T-helper 2 cell treated with Interferon-gamma antibody and Interleukin-4, amounts not matched to agents 5 μg/mL and 100 μg/mL, for 36 hours (primary cell): ENCODE measurements around the gene CYTH3.
"Not testable (repeated sequence)": the region's sequence is repeated elsewhere in the genome, so short reads cannot be mapped to it uniquely, and the experiment has no call there.

Source experiments
- DNase-seq: peaks from one replicate; pipeline ENCODE4 v3.0.0; 2021; ENCODE audit warnings: low spot score
- H3K27ac Mint-ChIP-seq: one replicate; pipeline ENCODE4 v1.8.0; 2021; ENCODE audit warnings: mild to moderate bottlenecking, mixed read lengths
- H3K27me3 Mint-ChIP-seq: one replicate; pipeline ENCODE4 v1.8.0; 2021; ENCODE audit warnings: low read depth, mixed read lengths
- H3K36me3 Mint-ChIP-seq: one replicate; pipeline ENCODE4 v1.8.0; 2021; ENCODE audit warnings: low read depth, mixed read lengths
- H3K4me1 Mint-ChIP-seq: one replicate; pipeline ENCODE4 v1.8.0; 2021; ENCODE audit warnings: low read depth, mixed read lengths
- H3K4me3 Mint-ChIP-seq: one replicate; pipeline ENCODE4 v1.8.0; 2022; ENCODE audit warnings: mild to moderate bottlenecking, moderate library complexity, mixed read lengths
- H3K9me3 Mint-ChIP-seq: one replicate; pipeline ENCODE4 v1.8.0; 2021; ENCODE audit warnings: mixed read lengths

The CYTH3 gene

DNA sequence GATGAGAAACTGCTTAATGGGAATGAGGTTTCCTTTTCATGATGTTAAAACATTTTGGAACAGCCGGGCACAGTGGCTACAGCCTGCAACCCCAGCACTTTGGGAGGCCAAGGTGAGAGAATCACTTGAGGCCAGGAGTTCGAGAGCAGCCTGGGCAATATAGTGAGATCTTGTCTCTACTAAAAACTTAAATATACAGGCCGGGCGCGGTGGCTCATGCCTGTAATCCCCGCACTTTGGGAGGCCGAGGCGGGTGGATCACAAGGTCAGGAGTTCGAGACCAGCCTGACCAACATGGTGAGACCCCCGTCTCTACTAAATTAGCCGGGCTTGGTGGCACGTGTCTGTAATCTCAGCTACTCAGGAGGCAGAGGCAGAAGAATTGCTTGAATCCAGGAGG lies 19.5 kb upstream of the CYTH3 start:
- H3K4me3 Mint-ChIP-seq, H3K27me3 Mint-ChIP-seq, H3K9me3 Mint-ChIP-seq, DNase-seq, H3K4me1 Mint-ChIP-seq, H3K36me3 Mint-ChIP-seq, H3K27ac Mint-ChIP-seq: not testable (repeated sequence)

GRCh38 chr7:6291531-6291930 lies 19.1 kb upstream of the CYTH3 start:
- H3K36me3 Mint-ChIP-seq: no peaks in the 10 kb centered on the region
- no peaks in the 10 kb centered on the region for H3K9me3 Mint-ChIP-seq
- no peaks in the 10 kb centered on the region for H3K4me1 Mint-ChIP-seq
- DNase-seq: no peak
- no peak overlapping the region for H3K4me3 Mint-ChIP-seq
- H3K27me3 Mint-ChIP-seq: no peaks in the 10 kb centered on the region
- H3K27ac Mint-ChIP-seq: no peak overlapping the region

GRCh38 chr7:6290319-6290741 lies 17.9 kb upstream of the CYTH3 start:
- Mint-ChIP-seq H3K4me1 (no peaks in the 10 kb centered on the region), H3K27ac (no peak overlapping the region), H3K36me3 (no peaks in the 10 kb centered on the region), H3K27me3 (no peaks in the 10 kb centered on the region), H3K4me3 (no peak overlapping the region), H3K9me3 (no peaks in the 10 kb centered on the region)
- no peak for DNase-seq

DNA sequence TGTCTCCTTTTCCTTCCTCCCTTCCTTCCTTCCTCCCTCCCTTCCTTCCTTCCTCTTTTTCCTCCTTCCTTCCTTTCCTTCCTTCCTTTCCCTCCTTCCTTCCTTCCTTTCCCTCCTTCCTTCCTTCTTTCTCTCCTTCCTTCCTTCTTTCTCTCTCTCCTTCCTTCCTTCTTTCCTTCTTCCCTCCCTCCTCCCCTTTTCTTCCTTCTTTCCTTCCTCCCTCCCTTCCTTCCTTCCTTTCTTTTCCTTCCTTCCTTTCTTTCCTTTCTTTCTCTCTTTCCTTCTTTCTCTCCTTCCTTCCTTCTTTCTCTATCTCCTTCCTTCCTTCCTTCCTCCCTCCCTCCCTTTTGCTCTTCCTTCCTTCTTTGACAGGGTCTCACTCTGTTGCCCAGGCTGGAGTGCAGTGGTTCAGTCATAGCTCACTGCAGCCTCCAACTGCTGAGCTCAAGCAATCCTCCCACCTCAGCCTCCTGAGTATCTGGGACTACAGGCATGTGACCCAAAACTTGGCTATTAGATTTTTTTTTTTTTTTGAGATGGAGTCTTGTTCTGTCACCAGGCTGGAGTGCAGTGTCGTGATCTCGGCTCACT lies 15.9 kb upstream of the CYTH3 start:
- Mint-ChIP-seq H3K4me1 (no peaks in the 10 kb centered on the region), H3K36me3 (no peaks in the 10 kb centered on the region), H3K27ac (no peak overlapping the region), H3K27me3 (no peaks in the 10 kb centered on the region), H3K9me3 (no peaks in the 10 kb centered on the region), H3K4me3 (no peak overlapping the region)
- no peak for DNase-seq

DNA sequence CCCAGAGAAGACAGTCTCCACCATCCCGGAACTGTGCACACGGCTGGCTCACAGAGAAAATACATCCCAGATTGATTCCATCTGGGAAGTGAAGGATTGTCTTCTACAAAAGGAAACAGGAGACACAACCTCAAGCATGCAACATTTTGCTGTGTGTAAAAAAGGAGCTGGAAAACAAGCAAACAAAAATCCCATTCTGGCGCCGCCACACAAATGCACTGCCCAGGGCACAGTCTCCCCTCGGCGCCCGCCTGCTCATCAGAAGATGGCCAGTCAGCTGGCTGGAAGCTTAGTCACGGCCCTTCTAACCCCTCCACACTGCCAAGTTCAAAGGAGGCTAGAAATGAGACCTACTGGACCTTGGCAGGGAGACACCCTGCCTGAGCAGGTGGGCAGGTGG lies 14.1 kb upstream of the CYTH3 start:
- H3K9me3 Mint-ChIP-seq: no peaks in the 10 kb centered on the region
- no peaks in the 10 kb centered on the region for H3K27me3 Mint-ChIP-seq
- no peaks in the 10 kb centered on the region for H3K36me3 Mint-ChIP-seq
- no peak overlapping the region for H3K4me3 Mint-ChIP-seq
- DNase-seq: no peak
- H3K4me1 Mint-ChIP-seq: no peaks in the 10 kb centered on the region
- no peak overlapping the region for H3K27ac Mint-ChIP-seq

- Mint-ChIP-seq H3K27me3 (no peaks in the 10 kb centered on the region), H3K36me3 (no peaks in the 10 kb centered on the region), H3K4me1 (no peaks in the 10 kb centered on the region), H3K4me3 (no peak overlapping the region), H3K9me3 (no peaks in the 10 kb centered on the region), H3K27ac (no peak overlapping the region)
- DNase-seq: no peak
These were observed 12.3 kb upstream of the CYTH3 start for GRCh38 chr7:6284461-6285360.

DNA sequence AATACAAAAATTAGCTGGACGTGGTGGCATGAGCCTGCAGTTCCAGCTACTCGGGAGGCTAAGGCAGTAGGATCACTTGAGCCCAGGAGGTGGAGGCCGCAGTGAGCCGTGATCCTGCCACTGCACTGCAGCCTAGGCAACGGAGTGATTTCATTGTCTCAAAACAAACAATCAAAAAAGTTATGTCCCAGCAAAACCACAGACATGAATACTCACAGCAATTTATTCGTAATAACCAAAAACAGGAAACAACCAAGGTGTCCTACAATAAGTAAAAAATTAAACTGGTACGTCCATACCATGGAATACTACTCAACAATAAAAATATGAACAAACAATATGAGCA lies 11.6 kb upstream of the CYTH3 start:
- Mint-ChIP-seq H3K4me3 (no peak overlapping the region), H3K36me3 (no peaks in the 10 kb centered on the region), H3K9me3 (no peaks in the 10 kb centered on the region), H3K27ac (no peak overlapping the region), H3K4me1 (no peaks in the 10 kb centered on the region), H3K27me3 (no peaks in the 10 kb centered on the region)
- DNase-seq: no peak

DNA sequence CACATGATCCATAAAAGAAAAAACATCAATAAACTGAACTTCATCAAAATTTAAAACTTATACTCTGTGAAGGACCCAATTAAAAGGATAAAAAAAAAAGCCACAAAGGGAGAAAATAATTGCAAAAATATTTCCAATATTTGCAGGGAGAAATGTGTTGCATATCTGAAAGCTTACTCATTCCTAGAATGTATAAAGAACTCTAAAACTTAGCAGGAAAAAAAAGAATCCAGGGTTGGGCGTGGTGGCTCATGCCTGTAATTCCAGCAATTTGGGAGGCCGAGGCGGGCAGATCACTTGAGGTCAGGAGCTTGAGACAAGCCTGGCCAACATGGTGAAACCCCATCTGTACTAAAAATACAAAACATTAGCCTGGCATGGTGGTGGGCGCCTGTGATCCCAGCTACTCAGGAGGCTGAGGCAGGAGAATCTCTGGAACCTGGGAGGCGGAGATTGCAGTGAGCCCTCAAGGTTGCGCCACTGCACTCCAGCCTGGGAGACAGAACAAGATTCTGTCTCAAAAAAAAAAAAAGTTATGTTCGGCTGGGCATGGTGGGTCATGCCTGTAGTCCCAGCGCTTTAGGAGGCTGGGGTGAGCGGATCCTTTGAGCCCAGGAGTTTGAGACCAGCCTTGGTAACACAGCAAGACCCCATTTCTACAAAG lies 11.1 kb upstream of the CYTH3 start:
- H3K36me3 Mint-ChIP-seq, H3K4me3 Mint-ChIP-seq, H3K9me3 Mint-ChIP-seq, H3K27ac Mint-ChIP-seq, H3K27me3 Mint-ChIP-seq, H3K4me1 Mint-ChIP-seq, DNase-seq: not testable (repeated sequence)

DNA sequence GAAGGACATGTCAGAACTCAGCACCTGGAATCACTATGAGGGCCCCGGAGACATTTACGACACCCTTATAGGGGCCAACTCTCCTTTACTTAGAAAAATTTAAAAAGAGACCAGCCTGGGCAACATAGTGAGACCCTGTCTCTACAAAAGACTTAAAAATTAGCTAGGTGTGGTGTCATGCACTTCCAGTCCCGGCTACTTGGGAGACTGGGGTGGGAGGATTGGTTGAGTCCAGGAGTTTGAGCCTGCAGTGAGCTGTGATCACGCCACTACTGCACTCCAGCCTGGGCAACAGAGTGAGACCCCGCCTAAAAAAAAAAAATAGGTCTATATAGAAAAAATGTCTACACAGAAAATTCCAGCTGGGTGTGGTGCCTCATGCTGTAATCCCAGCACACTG lies 7.5 kb upstream of the CYTH3 start:
- peaks cover 5% of the 10 kb centered on the region for H3K27me3 Mint-ChIP-seq
- no peaks in the 10 kb centered on the region for H3K9me3 Mint-ChIP-seq

GRCh38 chr7:6279341-6279740 lies 6.9 kb upstream of the CYTH3 start:
- H3K27me3 Mint-ChIP-seq: peaks cover 11% of the 10 kb centered on the region
- H3K4me3 Mint-ChIP-seq: no peak overlapping the region
- DNase-seq: no peak
- no peak overlapping the region for H3K27ac Mint-ChIP-seq
- H3K4me1 Mint-ChIP-seq: peaks cover 3% of the 10 kb centered on the region
- H3K9me3 Mint-ChIP-seq: no peaks in the 10 kb centered on the region
- no peaks in the 10 kb centered on the region for H3K36me3 Mint-ChIP-seq

More for the DNA sequence above, 7.5 kb upstream of the CYTH3 start:
- Mint-ChIP-seq H3K4me1 (no peaks in the 10 kb centered on the region), H3K4me3 (no peak overlapping the region), H3K27ac (no peak overlapping the region), H3K36me3 (no peaks in the 10 kb centered on the region)
- DNase-seq: no peak

DNA sequence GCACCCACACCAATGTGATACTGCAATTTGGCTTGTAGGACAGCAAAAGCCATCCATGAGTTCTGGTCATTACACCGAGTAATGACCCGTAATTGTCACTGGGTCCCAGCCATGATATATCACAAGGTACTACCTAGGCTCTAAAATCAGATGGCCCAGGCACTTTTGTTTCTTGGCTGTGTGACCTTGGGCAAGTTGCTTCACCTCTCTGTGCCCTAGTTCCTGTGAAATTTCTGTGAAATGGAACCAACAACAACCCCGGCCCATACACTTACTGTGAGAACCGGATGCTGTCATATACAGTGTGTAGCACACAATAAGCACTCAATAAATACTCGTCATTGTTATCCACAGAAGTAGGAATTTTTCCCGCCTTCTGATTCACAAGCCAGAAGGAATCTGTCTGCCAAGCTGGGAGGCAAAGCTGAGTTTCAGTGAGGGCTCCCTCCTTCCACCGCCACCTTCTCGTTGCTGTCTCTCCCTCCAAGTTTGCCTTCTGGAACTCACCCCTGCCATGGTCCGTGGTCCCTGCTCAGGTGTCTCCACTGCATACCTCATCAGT lies 6.4 kb upstream of the CYTH3 start:
- Mint-ChIP-seq H3K4me3 (no peak overlapping the region), H3K36me3 (no peaks in the 10 kb centered on the region), H3K27me3 (peaks cover 15% of the 10 kb centered on the region), H3K4me1 (peaks cover 7% of the 10 kb centered on the region), H3K27ac (no peak overlapping the region), H3K9me3 (no peaks in the 10 kb centered on the region)
- no peak for DNase-seq

DNA sequence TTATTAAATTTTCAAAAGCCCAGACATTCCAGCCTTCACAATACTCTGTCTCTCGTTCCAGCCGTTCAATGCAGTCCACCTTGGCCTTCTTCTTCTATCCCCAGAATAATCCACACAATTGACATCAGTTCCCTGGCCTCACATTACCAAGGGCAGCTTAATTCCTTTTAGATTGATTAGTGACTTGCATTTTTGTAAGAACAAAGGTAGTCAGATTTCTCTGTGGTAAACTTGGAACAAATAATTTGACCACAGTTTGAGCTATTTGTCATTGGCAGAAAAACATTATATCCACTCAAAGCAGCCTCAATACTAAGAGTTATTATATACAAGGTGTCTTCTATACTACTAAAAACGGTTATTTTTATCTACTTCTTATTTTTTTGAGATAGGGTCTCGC lies 5.1 kb upstream of the CYTH3 start:
- no peaks in the 10 kb centered on the region for H3K9me3 Mint-ChIP-seq
- peaks cover 23% of the 10 kb centered on the region for H3K27me3 Mint-ChIP-seq
- DNase-seq: no peak
- H3K4me1 Mint-ChIP-seq: peaks cover 7% of the 10 kb centered on the region
- no peak overlapping the region for H3K27ac Mint-ChIP-seq
- H3K4me3 Mint-ChIP-seq: no peak overlapping the region
- no peaks in the 10 kb centered on the region for H3K36me3 Mint-ChIP-seq

GRCh38 chr7:6276911-6277408 lies 4.5 kb upstream of the CYTH3 start:
- DNase-seq: no peak
- no peak overlapping the region for H3K4me3 Mint-ChIP-seq
- H3K36me3 Mint-ChIP-seq: no peaks in the 10 kb centered on the region
- no peak overlapping the region for H3K27ac Mint-ChIP-seq
- H3K27me3 Mint-ChIP-seq: peaks cover 23% of the 10 kb centered on the region
- H3K9me3 Mint-ChIP-seq: no peaks in the 10 kb centered on the region
- peaks cover 7% of the 10 kb centered on the region for H3K4me1 Mint-ChIP-seq

GRCh38 chr7:6274743-6275142 lies 2.3 kb upstream of the CYTH3 start:
- no peak for DNase-seq
- H3K4me1 Mint-ChIP-seq: peaks cover 18% of the 10 kb centered on the region
- H3K27ac Mint-ChIP-seq: no peak overlapping the region
- no peaks in the 10 kb centered on the region for H3K36me3 Mint-ChIP-seq
- H3K9me3 Mint-ChIP-seq: no peaks in the 10 kb centered on the region
- H3K4me3 Mint-ChIP-seq: no peak overlapping the region
- H3K27me3 Mint-ChIP-seq: peaks cover 43% of the 10 kb centered on the region
